Fibroblast of the aortic adventitia (primary cell): ENCODE measurements around the gene PDK4. TPM values are rescaled to one million over a fixed set of nuclear protein-coding genes. Genes with fewer than 3 reads are reported as not detected.

Experiments
- DNase-seq: peaks from one replicate; pipeline ENCODE4 v3.0.0-alpha.2; 2010; ENCODE audit warnings: low read depth
- H3K4me3 ChIP-seq: 2 replicates; pipeline ENCODE4 v1.5.1; 2011; ENCODE audit warnings: low read depth, mild to moderate bottlenecking, control low read depth, low read length, moderate library complexity
- CTCF ChIP-seq: IDR thresholded peaks from 2 replicates; pipeline ENCODE4 v1.5.1; 2011; ENCODE audit warnings: mild to moderate bottlenecking, low read length, control low read depth, inconsistent platforms; ENCODE audit not compliant: insufficient read depth
- total RNA-seq: library from RNA; depleted of rRNA; stranded (reverse); fragments of >200 nt; gene quantifications from 2 replicates; pipeline ENCODE4 v1.2.3, GENCODE V29; 2012; ENCODE audit warnings: low replicate concordance

The PDK4 gene
- total RNA-seq, 1 donor: 0.72 TPM

GRCh38 chr7:95550546-95550945 is 45.8 kb downstream of the PDK4 start:
- H3K4me3 ChIP-seq: no peak overlapping the region
- no peak for TF ChIP-seq CTCF
- no peak for DNase-seq

- peak; percentile 31 for DNase-seq
- no peak for TF ChIP-seq CTCF
- H3K4me3 ChIP-seq: no peak overlapping the region
Observed at GRCh38 chr7:95549818-95550529, 46.3 kb downstream of the PDK4 start.

GRCh38 chr7:95547361-95548348 is 48.7 kb downstream of the PDK4 start:
- no peak for DNase-seq
- H3K4me3 ChIP-seq: no peak overlapping the region
- no peak for TF ChIP-seq CTCF

- no peak overlapping the region for H3K4me3 ChIP-seq
- no peak for DNase-seq
- no peak for TF ChIP-seq CTCF
Observed at GRCh38 chr7:95546647-95547046, 49.7 kb downstream of the PDK4 start.

GRCh38 chr7:95545673-95546072 is 50.6 kb downstream of the PDK4 start:
- TF ChIP-seq CTCF: no peak
- no peak overlapping the region for H3K4me3 ChIP-seq
- DNase-seq: no peak

GRCh38 chr7:95545007-95545615 is 51.2 kb downstream of the PDK4 start:
- DNase-seq: peak; percentile 75
- H3K4me3 ChIP-seq: peak overlapping the region; percentile 40
- peak; percentile 84 for TF ChIP-seq CTCF
